ENCODE data around the gene SLC9B1. TPM values are rescaled to one million over a fixed set of nuclear protein-coding genes. Genes with fewer than 3 reads are reported as not detected.

Gene SLC9B1
- polyA plus RNA-seq (ENCODE audit: insufficient read length), result 2.5 TPM

GRCh38 chr4:103019308-103020124 lies at the start of gene SLC9B1:
SLC9B1 (minus strand) TSS chr4:103019705; CDS start chr4:102991711, 27,994 bp downstream.
- peak; percentile 95 for DNase-seq

DNA sequence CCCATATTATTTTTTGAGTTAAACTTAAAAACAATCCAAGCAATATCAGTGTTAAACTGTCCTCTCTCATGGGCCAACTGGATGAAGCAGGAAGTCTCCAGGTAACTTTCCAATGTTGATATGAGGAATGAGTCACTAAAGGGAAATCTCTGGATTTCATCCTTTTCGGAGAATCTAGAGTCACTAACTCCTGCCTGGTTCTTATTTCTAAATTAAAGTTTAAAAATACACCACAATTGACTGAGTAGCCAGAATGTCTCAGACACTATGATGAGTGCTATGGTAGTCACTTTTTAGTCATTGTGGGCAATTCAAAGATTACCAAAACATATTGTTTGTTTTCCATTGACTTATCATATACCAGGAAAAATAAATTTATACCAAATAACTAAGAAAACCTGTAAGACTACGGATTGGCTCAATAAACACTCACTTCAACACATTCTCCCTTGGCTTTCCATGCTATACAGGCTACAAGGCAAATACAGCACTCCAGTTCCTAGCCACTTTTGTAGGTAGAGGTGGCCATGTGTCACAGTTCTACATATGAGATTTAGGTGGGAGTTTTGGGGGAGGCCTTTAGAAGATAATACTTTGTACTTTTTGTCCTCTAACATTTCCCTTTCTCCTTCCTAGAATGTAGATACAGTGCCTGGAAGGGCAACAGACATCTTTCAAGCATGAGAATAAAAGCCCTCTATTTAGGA lies 48.5 kb upstream of the SLC9B1 start:
- no peak for DNase-seq

- DNase-seq, result no peak
These were observed 41.1 kb upstream of the SLC9B1 start for GRCh38 chr4:103060453-103061148.

GRCh38 chr4:103054030-103054429 lies 34.5 kb upstream of the SLC9B1 start:
- no peak for DNase-seq

DNA sequence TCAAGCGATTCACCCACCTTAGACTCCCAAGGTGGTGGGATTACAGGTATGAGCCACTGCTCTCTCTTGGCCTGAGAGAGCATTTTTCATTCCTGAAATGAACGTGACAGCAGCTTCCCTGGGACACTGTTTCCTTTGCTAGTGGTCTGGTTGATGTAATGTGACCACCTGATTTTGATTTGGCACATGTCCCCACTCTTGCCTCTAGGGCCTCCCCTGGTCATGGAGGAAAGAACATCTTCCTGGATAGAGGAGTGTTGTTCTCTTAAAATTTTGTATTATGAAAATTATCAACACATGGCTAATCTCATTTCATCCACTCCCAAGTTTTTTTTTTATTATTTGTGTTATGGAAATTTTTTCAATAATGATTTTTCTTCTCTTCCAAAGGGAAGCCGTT lies 33.3 kb upstream of the SLC9B1 start:
- no peak for DNase-seq

GRCh38 chr4:103052145-103052544 lies 32.6 kb upstream of the SLC9B1 start:
- no peak for DNase-seq

- no peak for DNase-seq
These were observed 31.4 kb upstream of the SLC9B1 start for GRCh38 chr4:103050736-103051436.

- DNase-seq, result peak; percentile 13
These were observed 27.1 kb upstream of the SLC9B1 start for GRCh38 chr4:103046416-103047290.

- DNase-seq, result no peak
These were observed 24.7 kb upstream of the SLC9B1 start for GRCh38 chr4:103044183-103044582.

- no peak for DNase-seq
These were observed 16.7 kb upstream of the SLC9B1 start for GRCh38 chr4:103036169-103036568.

DNA sequence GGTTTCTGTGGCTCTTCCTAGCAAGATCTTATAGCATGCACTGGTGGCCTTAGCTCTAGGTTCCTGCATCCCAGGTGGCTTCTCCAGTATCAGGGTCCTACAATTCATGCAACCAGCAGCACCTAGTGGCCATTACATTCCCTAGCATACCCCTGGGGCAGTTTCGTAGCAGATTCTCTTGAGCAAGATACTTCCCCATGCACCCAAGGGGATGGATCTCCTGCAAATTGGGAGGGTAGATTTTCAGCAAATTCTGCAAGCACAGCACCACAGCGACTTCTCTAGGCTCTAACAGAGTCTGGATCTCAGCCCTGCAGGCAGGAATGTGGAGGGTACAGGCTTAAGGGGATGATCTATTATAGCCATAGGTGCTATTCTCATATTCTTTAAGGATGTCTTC lies 13.1 kb upstream of the SLC9B1 start:
- DNase-seq, result no peak

DNA sequence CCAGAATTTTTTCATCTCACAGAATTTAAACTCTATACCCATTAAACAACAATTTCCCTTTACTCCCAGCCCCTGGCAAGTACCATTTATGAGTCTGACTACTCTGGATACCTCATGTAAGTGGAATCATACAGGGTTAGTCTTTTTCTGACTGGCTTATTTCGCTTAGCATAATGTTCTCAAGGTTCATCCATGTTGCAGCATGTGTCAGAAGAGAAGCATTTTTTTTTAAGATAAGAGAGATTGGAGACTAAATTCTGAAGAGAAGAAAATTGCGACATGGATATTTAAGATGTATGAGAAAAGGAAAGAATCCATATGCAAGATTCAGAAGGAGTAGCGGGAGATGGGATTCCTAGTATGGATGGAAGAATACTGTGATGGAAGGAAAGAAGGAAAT lies 11.3 kb upstream of the SLC9B1 start:
- no peak for DNase-seq

GRCh38 chr4:103029300-103029699 lies 9.8 kb upstream of the SLC9B1 start:
- DNase-seq, result no peak

DNA sequence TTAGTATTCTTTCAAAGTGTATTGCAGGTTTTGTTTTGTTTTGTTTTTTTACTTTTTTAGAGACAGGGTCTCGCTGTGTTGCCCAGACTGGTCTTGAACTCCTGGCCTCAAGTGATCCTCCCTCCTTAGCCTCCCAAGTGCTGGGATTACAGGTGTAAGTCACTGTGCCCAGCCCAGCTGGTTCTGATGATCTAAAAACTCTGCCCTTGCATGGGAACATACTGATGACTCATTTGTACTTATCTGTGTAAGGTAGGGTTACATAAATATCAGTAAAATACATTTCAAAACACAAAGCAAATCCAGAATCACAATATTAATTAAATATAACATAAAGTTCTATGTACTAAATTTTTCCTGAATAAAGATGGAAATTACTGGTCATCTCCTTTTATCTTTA lies 7.4 kb upstream of the SLC9B1 start:
- DNase-seq, result no peak

GRCh38 chr4:103024996-103025395 lies 5.5 kb upstream of the SLC9B1 start:
- no peak for DNase-seq

DNA sequence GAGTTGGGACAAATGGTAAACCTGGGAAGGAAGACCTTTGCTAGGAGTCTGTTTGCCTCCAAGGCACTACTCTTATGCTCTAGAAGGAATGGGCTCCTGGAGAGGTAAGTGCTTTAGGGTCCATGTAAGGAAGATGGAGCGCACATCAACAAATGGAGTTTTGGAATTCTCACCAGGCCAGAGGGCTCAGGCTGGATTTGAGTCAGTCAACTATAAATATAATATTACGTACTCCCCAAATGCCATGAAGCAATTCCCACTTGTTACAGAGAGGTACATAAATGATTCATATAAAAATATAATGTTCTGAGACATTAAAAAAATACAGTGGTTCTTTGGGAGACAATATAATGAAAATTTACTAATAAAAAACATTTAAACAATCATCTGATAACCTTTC lies 1.6 kb upstream of the SLC9B1 start:
- DNase-seq, result no peak

DNA sequence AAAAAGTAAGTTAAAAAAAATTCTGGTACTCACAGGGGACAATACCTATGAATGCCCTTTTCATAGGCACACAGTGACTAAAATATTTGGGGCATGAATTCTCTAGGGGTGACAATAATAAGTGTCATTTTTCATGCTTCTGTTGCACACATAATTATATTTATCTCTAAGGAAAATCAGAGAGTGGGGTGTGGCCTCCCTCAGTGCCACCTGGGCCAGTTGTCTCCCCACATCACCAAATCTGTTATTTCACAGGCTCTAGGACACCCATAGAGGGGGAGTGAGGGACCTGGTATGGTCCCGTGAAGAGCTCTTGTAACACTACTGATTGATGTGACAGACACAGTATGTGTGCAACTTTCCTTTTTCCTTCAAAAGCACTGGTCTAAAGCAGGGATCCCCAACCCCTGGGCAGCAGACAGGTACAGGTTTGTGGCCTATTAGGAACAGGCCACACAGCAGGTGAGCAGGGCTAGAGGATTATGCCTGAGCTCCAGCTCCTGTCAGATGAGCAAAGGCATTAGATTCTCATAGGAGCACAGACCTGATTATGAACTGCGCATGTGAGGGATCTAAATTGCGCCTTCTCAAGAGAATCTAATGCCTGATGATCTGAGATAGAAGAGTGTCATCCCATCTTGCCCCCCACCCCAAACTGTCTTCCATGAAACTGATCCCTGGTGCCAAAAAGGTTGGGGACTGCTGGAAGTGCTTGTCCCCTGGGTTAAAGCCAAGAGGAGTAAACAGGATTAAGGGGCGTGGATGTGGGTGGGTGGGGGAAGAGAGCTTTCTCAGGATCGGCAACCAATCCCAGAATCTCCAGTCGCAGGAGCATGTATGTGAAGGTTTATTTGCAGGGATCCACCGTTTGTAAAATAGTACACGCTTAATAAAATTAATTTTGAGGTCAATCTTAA lies 856 bp downstream of the SLC9B1 start:
- no peak for DNase-seq

GRCh38 chr4:103012551-103012950 lies 7.0 kb downstream of the SLC9B1 start:
- DNase-seq, result no peak

DNA sequence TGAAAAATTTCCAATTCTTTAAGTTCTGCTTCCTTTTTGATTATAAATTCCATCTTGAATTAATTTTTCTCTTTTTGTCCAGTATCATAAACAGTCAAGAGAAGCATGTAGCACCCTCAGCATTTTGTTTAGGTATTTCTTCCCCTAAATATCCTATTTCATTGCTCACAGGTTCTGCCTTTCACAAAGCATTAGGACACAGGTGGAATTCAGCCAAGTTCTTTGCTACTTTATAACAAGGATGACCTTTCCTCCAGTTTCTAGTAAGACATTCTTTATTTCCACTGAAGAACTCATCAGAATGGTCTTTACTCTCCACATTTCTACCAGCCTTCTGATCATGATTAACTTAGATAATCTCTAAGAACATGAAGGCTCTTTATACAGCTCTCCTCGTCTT lies 7.4 kb downstream of the SLC9B1 start:
- no peak for DNase-seq

- DNase-seq, result no peak
These were observed 8.0 kb downstream of the SLC9B1 start for GRCh38 chr4:103011378-103012025.
